OCI-LY3 (cell line): ENCODE measurements around the gene TNFRSF14.

ENCODE experiments used
- EZH2phosphoT487 ChIP-seq: fragments of 200-600 bp; shearing (Covaris generic); IDR thresholded peaks from 2 replicates; pipeline ENCODE4 v1.6.1; 2018; ENCODE audit warnings: antibody characterized with exemption, mixed run types, low read depth
- TF ChIP-seq, protein P1 (sequence below): fragments of 200-600, 300-600 bp; sonication (generic); IDR thresholded peaks from 2 replicates; pipeline ENCODE4 v1.5.1; 2014; ENCODE audit warnings: antibody characterized with exemption, low read length, low read depth

DNA sequence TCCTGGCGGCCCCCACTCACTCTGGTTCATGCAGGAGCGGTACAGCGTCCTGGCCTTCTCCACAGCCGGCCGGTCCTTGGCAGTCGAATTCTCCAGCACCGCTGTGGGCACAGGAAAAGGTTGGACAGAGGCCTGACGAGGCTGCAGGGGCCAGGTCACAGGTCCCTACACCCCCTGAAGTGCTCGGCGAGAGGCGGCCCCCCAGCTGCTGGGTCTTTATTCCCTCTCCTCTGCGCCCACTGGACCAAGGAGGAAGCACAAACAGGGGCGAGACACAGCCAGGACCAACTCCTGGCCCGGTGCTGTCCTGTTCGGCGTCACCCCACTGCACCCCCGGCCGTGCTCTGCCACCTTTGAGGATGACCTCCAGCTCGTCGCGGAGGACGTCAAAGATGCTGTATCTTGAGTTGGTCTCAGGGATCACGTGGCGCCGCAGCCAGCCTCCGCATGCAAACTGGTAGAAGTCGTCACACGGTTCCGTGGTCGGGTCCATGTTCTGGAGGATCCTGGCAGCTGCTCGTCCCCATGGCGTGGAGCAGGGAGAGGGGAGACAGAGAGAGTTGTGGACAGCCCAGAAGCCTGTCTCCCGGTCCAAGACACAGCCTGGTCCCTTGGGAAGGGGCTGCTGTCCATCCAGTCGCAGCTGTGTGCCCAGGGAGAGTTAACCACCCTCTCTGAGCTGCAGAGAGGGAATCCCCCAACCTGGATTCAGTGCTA, 53.3 kb downstream of the TNFRSF14 start:
- TF ChIP-seq, protein P1, sequence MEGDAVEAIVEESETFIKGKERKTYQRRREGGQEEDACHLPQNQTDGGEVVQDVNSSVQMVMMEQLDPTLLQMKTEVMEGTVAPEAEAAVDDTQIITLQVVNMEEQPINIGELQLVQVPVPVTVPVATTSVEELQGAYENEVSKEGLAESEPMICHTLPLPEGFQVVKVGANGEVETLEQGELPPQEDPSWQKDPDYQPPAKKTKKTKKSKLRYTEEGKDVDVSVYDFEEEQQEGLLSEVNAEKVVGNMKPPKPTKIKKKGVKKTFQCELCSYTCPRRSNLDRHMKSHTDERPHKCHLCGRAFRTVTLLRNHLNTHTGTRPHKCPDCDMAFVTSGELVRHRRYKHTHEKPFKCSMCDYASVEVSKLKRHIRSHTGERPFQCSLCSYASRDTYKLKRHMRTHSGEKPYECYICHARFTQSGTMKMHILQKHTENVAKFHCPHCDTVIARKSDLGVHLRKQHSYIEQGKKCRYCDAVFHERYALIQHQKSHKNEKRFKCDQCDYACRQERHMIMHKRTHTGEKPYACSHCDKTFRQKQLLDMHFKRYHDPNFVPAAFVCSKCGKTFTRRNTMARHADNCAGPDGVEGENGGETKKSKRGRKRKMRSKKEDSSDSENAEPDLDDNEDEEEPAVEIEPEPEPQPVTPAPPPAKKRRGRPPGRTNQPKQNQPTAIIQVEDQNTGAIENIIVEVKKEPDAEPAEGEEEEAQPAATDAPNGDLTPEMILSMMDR: no peak
- no peak for TF ChIP-seq EZH2phosphoT487
